Skin epidermis (tissue), 12 donors: Measurements from ENCODE around the gene PRMT2.

Experiments
- H3K27ac ChIP-seq, 21 experiments: fragments of 200-600 bp; sonication (generic) in 11 of 21; one replicate each; pipeline ENCODE4 v1.5.0; 2020; ENCODE audit warnings: mild to moderate bottlenecking in 3 of 21, inconsistent platforms in 2 of 21, moderate library complexity in 2 of 21
- H3K4me3 ChIP-seq, 7 experiments: fragments of 200-600 bp; sonication (generic) in 2 of 7; one replicate each; pipeline ENCODE4 v1.5.0; 2020; ENCODE audit warnings: inconsistent platforms in 2 of 7, mild to moderate bottlenecking in 2 of 7, moderate library complexity in 1 of 7

Gene PRMT2

DNA sequence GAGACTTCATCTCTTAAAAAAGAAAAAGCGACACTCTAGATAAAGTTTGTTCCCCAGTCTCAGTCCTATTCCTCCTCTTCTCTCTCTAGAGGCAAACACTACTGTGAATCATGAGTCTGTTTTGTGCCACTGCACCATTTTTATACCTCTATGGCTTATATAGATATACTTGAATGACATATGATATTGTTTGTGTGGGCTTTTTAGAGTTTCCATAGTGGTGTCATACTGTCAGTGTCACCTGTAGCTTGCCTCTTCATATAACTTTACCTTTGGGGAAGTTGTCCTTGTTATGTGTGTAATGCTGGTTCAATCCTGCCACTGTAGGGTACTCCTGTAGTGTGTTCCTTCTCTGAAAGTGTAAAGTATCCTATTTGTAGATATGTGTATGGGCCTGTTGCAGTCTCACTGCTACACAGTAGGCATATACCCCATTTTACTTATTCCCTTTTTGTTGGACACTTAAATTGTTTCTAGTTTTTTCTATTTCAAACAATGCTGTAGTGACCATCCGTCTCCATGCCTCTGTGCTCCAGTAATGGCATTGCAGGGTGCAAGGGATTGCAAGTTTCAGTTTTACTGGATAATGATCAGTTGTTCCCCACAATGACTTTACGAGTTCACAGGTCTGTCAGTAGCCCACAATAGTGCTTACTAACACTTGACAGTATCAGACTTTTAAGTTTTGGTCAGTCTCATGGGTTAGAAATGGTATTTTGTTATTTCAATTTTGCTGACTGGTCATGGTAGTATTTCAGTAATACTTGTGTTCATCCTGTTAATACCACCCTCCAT is 2.7 kb downstream of the PRMT2 start:
- H3K27ac ChIP-seq: peak overlapping the region in 2 of 21 experiments; percentile 10 to 47

DNA sequence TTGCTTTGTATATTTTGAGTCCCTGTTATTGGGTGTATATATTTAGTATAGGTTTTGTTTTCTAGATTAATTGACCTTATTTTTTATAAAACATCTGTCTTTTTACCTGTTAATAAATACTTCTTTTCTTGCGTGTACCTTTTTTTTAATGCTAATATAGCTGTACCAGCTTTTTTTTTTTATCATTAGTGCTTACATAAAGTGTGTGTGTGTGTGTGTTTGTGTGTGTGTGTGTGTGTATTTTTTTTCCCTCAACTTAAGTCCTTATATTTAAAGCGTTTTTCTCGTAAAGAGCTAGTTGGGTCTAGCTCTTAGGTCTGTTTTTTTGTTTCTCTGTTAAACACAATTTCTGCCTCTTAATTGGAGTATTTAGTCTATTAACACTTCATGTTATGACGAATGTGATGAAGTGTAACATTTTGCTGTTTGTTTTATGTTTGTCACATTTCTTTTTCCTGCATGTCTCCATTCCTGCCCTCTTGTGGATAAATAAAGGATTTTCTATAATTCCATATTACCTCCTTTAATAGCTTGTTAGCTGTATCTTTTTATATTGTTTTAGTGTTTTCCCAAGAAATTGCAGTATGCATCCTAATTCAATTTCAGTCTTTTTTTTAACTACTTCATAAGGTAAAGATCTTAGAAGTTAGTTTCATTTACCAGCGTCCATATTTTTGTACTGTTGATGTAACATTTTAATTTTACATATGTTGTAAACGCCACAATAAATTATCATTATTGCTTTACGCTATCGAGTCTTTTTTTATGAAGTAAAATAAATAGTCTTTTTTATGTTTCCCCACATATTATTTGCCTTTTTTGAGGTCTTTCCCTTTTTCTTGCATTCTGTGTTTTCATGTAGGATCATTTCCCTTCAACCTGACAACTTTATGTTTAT is 4.3 kb downstream of the PRMT2 start:
- H3K4me3 ChIP-seq: no peak overlapping the region
- peak overlapping the region in 1 of 21 experiments; percentile 34 for H3K27ac ChIP-seq

More for the DNA sequence above, 2.7 kb downstream of the PRMT2 start:
- no peak overlapping the region for H3K4me3 ChIP-seq

DNA sequence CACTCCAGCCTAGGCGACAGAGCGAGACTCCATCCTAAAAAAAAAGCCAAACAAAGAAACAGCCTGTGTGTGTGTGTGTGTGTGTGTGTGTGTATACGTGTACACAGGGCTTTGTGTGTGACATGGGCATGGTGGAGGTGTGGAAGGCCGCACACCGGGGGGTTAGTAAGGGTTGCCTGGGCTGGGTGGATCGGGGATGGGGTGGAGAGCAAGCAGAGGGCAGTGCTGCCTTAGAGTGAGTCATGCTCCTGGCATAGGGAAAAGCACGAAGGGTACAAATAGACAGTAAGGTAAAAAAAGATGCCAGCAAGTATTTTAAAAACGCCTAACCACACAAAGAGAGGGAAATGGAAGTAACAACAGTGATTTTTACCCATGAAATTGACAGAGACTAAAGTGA is 6.2 kb downstream of the PRMT2 start:
- H3K27ac ChIP-seq: no peak overlapping the region

DNA sequence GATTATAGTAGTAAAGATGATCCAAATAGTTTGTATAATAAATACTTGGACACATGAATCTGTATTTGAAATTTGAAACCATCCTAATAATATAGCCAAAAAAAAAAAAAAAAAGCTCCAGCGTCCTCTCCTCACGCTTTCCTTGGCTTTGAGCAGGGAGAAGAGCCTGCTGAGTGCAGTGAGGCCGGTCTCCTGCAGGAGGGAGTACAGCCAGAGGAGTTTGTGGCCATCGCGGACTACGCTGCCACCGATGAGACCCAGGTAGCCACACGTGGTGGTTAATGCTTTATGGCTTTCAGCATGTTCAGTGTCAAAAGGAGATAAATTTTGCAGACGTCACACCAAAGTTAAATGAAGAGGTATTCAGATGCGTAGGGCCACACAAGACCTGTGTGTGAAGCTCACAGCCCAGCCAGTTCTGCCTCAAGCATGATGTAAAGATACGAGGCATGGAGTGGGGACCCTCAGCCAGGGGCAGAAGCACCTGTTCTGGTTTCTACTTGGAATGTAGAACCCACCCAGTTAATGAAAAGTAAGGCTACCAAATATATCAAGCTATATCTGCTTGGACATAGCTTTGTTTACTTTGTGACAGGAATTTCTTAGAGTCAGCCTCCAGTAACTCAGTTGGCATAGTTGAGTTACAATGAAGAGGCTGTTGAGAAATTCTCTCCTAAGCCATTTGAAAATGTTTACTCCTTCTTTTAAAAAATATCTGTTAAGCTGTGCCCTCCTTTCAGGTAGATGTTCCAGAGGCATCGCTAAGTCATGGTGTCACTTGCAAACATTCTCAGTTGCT is 8.1 kb downstream of the PRMT2 start:
- Histone ChIP-seq H3K27ac (no peak overlapping the region), H3K4me3 (no peak overlapping the region)

More for the DNA sequence above, 6.2 kb downstream of the PRMT2 start:
- no peak overlapping the region for H3K4me3 ChIP-seq

DNA sequence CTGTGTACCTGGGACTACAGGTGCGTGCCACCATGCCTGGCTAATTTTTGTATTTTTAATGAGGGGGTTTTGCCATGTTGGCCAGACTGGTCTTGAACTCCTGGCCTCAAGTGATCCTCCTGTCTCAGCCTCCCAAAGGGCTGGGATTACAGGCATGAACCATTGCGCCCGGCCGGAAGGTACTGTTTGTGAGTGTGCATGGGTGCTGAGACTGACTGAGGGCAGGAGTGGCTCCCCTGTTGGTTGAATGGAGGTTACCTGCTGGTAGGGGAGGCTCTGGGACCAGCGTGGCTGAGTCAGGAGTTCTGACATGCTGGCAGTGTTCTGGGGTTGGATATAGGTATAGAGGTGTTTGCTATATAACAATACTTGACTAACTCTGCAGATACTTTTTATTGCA is 10.4 kb downstream of the PRMT2 start:
- H3K4me3 ChIP-seq: no peak overlapping the region
- H3K27ac ChIP-seq: no peak overlapping the region

DNA sequence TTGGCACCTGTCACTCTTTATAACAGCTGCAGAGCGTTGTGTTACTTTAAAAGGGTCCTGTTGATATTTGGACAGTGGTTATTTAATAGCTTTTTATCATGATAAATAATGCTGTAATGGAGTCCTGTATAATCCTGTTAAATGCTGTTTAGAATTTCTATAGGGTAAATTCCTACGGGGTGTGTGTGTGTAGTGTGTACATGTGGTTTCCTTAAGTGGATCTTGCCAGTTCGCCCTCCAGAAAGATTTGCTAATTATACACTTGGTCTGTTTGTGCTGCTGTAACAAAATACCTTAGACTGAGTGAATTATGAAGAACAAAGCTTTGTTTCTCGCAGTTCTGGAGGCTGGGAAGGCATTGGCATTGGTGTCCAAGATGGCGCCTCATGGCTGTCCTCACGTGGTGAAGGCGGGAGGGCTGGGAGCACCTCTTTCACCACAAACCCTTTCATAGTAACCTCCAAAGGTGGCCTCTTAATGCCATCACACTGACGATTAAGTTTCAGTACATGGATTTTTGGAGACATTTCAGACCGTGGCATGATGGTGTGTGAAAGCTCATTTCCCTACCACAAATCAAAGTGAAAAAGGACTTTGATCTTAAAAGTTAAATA is 11.2 kb downstream of the PRMT2 start:
- no peak overlapping the region for H3K4me3 ChIP-seq
- H3K27ac ChIP-seq: no peak overlapping the region

DNA sequence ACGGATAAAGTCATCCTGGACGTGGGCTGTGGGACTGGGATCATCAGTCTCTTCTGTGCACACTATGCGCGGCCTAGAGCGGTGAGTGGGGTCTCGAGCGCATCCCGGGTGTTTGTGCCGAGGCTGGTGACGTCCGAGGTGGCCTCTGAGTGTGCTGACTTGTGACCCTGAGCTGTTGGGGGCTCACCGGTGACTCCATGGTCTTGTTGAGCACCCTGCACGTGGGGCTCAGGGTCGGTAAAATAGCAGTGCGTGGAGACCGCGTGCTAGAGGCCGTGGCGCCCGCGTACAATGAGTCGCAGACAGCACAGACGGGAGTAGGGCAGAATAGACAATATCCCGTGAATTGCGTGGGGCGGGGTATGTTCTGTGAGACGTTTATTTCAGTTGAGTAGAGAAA is 13.1 kb downstream of the PRMT2 start:
- no peak overlapping the region for H3K4me3 ChIP-seq
- no peak overlapping the region for H3K27ac ChIP-seq

DNA sequence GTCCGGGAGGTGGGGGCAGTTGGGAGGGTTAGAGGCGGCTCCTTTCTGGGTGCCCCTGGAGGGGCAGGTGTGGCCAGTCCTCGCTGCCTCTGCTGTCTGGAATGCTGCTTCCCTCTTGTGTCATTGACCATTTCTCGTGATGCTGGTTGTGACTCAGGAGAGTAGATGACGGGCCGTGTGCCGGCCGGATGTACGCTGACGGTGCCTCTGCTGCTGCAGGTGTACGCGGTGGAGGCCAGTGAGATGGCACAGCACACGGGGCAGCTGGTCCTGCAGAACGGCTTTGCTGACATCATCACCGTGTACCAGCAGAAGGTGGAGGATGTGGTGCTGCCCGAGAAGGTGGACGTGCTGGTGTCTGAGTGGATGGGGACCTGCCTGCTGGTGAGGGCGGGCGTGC is 13.9 kb downstream of the PRMT2 start:
- Histone ChIP-seq H3K4me3 (no peak overlapping the region), H3K27ac (no peak overlapping the region)

DNA sequence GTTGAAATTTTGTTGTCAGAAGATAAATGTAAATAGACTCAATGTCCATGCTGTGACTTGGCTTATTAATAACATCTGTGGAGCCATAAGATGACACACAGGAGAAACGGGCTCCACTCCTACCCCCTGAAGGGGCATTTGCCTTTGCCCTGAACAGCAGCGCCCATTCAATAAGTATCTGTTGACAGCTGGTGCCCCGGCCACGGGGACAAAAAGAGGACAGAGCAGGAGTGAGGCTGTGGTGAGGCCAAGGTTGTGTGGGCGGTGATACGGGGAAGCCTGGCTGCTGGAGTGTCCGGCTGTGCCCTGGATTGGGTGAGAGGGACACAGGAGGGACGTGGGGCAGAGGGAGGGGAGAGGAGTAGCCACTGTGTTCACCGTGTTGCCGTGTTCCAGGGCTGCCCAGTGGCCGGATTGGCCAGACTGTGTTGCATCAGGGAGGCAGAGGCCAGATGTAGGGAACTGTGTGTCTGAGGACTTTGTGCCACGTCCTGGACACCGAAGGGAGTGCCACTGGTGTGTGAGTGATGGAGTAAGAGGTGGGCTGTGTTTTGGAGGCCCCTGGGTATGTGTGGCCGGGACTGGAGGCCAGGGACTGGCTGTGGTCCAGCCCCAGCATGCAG is 15.1 kb downstream of the PRMT2 start:
- no peak overlapping the region for H3K27ac ChIP-seq
- H3K4me3 ChIP-seq: no peak overlapping the region

DNA sequence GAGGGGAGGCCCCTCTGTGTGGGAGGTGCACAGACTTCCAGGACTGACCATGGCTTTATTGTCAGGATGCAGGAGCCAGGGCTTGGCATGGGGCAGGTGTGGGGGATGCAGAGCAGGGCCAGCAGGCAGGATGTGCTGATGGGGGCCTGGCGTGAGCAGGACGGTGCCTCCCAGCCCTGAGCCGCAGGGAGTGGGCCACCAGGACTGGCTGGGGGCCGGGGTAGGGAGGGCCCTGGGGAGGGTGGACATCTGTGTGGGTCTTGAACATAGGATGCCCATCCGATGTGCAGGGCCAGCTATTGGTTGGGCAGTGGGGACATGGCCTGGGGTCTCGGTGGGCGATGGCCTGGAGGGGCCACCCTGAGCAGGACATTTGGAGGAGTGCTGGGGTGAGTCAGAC is 15.6 kb downstream of the PRMT2 start:
- no peak overlapping the region for H3K4me3 ChIP-seq
- no peak overlapping the region for H3K27ac ChIP-seq

DNA sequence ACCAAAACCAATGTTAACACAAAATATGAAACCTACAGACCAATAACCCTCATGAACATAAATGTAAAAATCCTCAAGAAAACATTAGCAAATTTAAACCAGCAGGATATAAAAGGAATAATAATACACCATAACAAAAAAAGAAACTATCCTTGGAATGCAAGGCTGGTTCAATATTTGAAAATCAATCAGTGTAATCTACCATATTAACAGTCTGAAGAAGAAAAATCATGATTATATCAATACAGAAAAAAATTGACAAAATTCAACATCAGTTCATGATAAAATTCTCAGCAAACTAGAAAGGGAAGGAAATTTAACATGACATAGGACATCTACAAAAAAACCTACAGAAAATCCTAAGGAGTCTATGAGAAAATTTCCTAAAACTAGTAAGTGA is 19.8 kb downstream of the PRMT2 start:
- H3K4me3 ChIP-seq: no peak overlapping the region
- H3K27ac ChIP-seq: no peak overlapping the region

DNA sequence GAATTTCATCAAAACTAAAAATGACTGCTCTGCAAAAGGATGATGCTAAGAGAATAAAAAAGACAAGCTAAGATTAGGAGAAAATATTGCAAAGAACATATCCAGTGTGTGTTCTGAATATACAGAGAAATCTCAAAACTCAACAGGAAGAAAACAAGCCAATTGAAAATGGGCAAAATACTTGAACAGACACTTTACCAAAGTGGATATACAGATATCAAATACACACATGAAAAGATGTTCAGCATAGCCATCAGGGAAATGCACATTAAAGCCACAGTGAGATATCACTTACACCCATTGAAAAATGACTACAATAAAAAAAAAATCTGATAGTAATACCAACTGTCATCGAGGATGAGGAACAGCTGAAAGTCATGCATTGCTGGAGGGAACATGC is 21.3 kb downstream of the PRMT2 start:
- Histone ChIP-seq H3K27ac (no peak overlapping the region), H3K4me3 (no peak overlapping the region)

DNA sequence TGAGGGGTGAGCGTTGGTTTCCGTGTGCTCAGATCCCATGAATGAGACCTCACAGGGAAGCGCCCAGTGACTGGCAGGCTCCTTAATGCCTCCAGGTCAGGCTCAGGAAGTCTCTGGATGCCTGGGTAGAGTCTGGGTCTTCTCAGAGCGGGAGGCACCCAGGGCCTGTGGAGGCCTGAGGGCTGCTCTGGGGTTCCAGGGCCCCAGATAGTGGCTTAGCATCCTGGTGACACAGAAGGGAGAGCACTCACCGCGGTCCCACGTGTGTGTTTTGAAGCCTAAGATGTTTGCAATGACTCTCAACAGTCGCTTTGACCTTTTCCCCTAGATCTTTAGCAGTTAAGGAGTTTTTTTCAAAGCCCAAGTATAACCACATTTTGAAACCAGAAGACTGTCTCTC is 25.0 kb downstream of the PRMT2 start:
- H3K27ac ChIP-seq: no peak overlapping the region
- H3K4me3 ChIP-seq: no peak overlapping the region

DNA sequence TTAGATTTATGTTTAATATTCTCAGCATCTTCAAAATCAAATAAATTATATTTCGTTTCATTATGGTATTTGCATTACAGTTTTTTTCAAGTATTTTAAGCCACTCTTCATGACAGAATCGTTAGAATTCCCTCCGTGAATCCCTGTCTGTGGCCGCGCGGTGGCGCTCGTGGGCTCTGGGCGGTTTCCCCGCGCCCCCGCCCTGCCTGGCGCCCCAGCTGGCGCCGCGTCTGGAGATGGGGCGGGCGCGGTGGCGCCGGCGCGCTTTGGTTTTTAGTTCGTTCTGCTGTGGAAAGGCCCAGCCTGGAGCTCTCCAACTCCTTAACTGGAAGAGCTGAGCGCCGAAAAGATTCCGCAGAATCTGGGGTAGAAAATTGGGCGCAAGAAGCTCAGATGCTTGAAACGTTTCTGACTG is 25.7 kb downstream of the PRMT2 start:
- peak overlapping the region in 9 of 21 experiments; percentile 49 to 73 (median 57) for H3K27ac ChIP-seq
- H3K4me3 ChIP-seq: peak overlapping the region in 4 of 7 experiments; percentile 10 to 30 (median 22)

DNA sequence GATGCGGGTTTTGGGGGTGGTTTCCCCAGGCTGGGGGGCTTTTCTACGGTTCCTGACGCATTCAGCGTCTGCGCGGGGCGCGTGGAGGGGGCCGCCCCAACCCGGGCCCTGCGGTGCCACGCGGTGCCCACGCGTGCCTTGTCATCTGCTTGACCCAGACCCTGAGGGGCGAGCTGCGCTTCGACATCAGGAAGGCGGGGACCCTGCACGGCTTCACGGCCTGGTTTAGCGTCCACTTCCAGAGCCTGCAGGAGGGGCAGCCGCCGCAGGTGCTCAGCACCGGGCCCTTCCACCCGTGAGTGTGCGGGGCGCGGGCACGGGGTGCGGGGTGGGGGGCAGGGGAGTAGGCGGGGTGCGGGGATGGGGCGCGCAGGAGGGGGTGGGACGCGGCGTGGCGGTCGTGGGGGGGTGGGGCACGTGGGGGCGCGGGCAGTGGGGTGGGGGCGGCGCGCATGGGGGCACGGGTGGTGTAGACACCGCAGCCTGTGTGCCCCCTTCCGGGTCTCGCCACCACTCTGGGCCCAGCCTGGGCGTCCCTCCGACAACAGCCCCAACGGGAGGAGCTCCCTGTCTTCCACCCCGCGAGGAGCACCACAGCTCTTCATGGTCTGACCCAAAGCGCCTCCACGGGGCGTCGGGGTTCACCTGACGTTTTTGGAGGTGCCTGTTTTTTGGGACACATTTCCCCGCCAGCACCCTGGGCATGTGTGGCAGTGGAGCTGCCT is 26.3 kb downstream of the PRMT2 start:
- Histone ChIP-seq H3K27ac (peak overlapping the region in 9 of 21 experiments; percentile 49 to 73 (median 57)), H3K4me3 (peak overlapping the region in 4 of 7 experiments; percentile 10 to 30 (median 22))

DNA sequence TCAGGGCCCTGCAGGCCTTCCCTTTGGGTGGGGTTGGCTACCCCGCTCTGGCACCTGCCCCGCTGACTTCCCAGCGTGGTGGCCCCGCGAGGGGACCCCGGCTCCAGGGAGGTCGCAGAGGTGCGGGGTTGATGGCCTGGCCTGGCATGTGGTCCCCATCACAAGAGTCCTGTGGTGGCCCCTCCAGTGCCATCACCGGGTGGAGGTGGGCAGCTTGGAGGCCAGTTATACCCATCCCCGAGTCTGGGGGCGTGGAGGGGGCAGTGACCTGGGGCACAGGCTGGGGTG is 26.8 kb downstream of the PRMT2 start:
- Histone ChIP-seq H3K27ac (no peak overlapping the region), H3K4me3 (peak overlapping the region in 1 of 7 experiments; percentile 10)

DNA sequence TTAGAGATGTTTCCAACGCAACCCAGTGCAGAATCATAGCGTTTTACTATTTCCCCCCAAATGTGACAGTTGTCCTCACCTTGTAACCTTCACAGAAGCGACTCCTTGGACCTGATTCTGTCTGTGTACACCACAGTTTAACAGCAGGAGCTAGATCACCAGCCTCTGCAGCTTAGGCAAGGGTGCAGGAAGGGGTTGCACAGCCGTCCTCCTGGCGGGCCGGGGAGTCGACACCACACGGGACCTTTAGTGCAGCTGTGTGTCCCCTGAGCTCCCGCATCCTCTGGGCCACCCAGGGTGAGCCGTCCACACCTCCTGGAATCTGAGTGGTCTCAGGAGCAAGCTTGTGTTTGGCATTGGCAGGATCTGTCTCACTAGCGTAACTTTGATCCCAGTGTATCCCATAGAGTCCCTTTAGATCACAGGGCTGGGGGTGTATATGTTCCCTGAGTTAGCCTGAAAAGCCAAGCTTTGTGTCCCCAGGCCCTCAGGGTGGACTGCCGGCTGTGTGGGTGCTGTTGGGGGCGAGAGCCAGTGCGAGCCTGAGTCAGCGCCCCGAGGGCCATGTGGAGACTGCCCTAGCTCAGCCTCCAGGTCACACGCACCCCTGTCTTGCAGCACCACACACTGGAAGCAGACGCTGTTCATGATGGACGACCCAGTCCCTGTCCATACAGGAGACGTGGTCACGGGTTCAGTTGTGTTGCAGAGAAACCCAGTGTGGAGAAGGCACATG is 27.5 kb downstream of the PRMT2 start:
- H3K27ac ChIP-seq: peak overlapping the region in 3 of 21 experiments; percentile 5 to 38 (median 10)
- no peak overlapping the region for H3K4me3 ChIP-seq

DNA sequence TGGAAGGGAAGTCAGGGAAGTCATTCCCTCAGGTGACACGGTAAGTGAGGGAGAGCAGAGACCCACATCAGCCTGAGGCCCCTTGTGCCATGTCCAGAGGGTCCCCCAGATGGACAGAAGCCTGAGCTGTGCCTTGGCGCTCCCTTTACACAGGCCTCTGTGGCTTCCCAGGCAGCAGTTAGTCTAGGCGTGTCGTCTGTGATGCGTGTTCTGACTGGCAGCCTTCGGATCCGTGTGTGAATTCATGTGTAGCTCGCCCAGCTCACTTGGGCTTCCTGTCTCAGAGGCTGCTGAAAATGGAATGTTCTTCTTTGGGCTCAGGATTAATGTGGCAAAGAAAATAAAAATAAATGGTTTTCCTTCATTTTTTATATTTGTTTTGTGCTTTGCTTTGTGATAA is 28.3 kb downstream of the PRMT2 start:
- H3K4me3 ChIP-seq: no peak overlapping the region
- H3K27ac ChIP-seq: peak overlapping the region in 2 of 21 experiments; percentile 5 to 38
